ENCODE data around the gene ZP2.
"Not testable (repeated sequence)": the region's sequence is repeated elsewhere in the genome, so short reads cannot be mapped to it uniquely, and the experiment has no call there.

Gene ZP2

DNA sequence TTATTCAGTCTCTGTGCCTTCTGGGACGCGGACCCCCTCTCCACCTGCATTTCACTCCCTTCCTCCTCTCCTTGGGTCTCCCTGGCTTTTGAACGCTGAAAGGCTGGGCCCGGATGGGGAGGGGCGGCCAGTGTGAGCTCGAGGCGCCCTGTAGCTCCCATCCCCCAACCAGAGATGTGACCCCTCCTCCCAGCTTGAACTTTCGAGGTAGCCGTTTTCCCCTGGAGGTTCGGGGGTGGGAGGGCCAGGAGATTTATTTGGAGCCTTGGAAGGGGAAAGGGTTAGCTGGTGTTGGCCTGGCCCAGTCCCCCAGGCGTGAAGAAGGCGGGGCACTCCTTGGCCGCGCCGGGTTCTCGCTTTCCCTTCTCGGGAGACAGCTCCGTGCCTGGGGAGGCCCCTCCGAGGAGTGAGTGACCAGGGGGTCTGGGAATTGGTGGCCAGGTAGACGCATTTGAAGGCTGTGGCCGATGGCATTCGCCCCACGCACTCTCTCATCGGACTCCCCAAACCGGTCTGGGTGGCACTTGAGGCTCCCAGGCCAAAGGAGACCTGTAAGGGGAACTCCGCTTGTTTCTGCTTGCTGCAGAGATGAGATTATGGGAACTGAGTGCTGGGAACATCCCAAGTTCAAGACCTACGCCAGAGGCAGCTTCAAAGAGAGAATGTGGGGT, 52.0 kb downstream of the ZP2 start:
- Histone ChIP-seq H3K9me3 (ENCODE audit: control insufficient read depth, insufficient read depth, low read depth, low read length) (no peaks in the 10 kb centered on the region), H3K27me3 (ENCODE audit: control insufficient read depth, insufficient read depth, low read length) (no peaks in the 10 kb centered on the region), H3K4me1 (ENCODE audit: control insufficient read depth, insufficient read depth, low read length) (peaks cover 9% of the 10 kb centered on the region; the same call in 1 of the 2 replicates), H3K27ac (ENCODE audit: low read depth, low read length) (no peak overlapping the region), H3K9ac (ENCODE audit: low read length) (peak overlapping the region; percentile 59), H3K4me3 (ENCODE audit: low read depth, low read length) (peak overlapping the region; percentile 81), H3K36me3 (ENCODE audit: control insufficient read depth, insufficient read depth, low read length) (peaks cover 34% of the 10 kb centered on the region)

GRCh38 chr16:21158208-21159110, 52.9 kb downstream of the ZP2 start, which contains the start of gene LDAF1:
TSS of gene LDAF1 (plus strand) at chr16:21158674. CDS start at chr16:21161183, 2,509 bp downstream.
- H3K27me3 ChIP-seq (ENCODE audit: control insufficient read depth, insufficient read depth, low read length) = no peaks in the 10 kb centered on the region
- peaks cover 25% of the 10 kb centered on the region for H3K36me3 ChIP-seq (ENCODE audit: control insufficient read depth, insufficient read depth, low read length)
- H3K9me3 ChIP-seq (ENCODE audit: control insufficient read depth, insufficient read depth, low read depth, low read length) = no peaks in the 10 kb centered on the region
- no peak within 1 kb of the TSS for H3K27ac ChIP-seq (ENCODE audit: low read depth, low read length)
- H3K4me3 ChIP-seq (ENCODE audit: low read depth, low read length) = peak within 1 kb of the TSS; percentile 81
- H3K4me1 ChIP-seq (ENCODE audit: control insufficient read depth, insufficient read depth, low read length) = peaks cover 9% of the 10 kb centered on the region; the same call in 1 of the 2 replicates
- peak within 1 kb of the TSS; percentile 59 for H3K9ac ChIP-seq (ENCODE audit: low read length)

- Histone ChIP-seq H3K36me3 (ENCODE audit: control insufficient read depth, insufficient read depth, low read length) (peaks cover 16% of the 10 kb centered on the region), H3K27ac (ENCODE audit: low read depth, low read length) (no peak overlapping the region), H3K4me1 (ENCODE audit: control insufficient read depth, insufficient read depth, low read length) (peaks cover 9% of the 10 kb centered on the region; the same call in 1 of the 2 replicates), H3K27me3 (ENCODE audit: control insufficient read depth, insufficient read depth, low read length) (no peaks in the 10 kb centered on the region), H3K9me3 (ENCODE audit: control insufficient read depth, insufficient read depth, low read depth, low read length) (no peaks in the 10 kb centered on the region), H3K9ac (ENCODE audit: low read length) (no peak overlapping the region), H3K4me3 (ENCODE audit: low read depth, low read length) (no peak overlapping the region; the same call in 1 of the 2 replicates)
Observed at GRCh38 chr16:21157632-21158031, 53.7 kb downstream of the ZP2 start.

DNA sequence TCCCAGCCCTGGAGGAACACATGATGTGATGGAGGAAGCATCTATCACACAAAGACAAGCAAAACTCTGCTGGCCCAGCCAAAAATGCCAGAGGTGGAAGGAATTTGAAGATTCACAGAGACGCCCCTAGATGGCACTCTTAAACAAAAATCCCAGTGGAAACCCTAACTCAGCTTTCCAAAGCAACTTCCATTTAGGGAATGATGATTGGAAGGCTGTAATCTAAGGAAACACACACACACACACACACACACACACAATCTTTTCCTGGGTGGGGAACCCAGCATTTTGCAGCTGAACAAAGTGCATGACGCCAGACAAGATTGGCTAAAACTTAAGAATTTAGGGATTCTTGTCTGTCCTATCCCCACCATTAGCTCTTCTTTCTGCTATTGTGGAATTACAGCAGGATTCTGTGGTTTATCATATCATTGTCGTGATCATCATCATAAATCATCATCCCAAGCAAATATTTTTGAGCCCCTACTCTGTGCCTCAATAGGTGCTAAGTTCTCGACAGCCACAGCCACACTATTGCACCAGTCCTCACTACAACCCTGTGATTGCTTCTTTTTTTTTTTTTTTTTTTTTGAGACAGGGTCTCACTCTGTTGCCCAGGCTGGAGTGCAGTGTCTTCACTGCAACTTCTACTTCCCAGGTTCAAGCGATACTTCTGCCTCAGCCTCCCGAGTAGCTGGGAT, 54.5 kb downstream of the ZP2 start:
- peaks cover 9% of the 10 kb centered on the region; the same call in 1 of the 2 replicates for H3K4me1 ChIP-seq (ENCODE audit: control insufficient read depth, insufficient read depth, low read length)
- H3K9ac ChIP-seq (ENCODE audit: low read length) = no peak overlapping the region
- H3K27me3 ChIP-seq (ENCODE audit: control insufficient read depth, insufficient read depth, low read length) = no peaks in the 10 kb centered on the region
- peaks cover 11% of the 10 kb centered on the region; the same call in 1 of the 2 replicates for H3K36me3 ChIP-seq (ENCODE audit: control insufficient read depth, insufficient read depth, low read length)
- H3K4me3 ChIP-seq (ENCODE audit: low read depth, low read length) = no peak overlapping the region
- H3K27ac ChIP-seq (ENCODE audit: low read depth, low read length) = no peak overlapping the region
- no peaks in the 10 kb centered on the region for H3K9me3 ChIP-seq (ENCODE audit: control insufficient read depth, insufficient read depth, low read depth, low read length)

DNA sequence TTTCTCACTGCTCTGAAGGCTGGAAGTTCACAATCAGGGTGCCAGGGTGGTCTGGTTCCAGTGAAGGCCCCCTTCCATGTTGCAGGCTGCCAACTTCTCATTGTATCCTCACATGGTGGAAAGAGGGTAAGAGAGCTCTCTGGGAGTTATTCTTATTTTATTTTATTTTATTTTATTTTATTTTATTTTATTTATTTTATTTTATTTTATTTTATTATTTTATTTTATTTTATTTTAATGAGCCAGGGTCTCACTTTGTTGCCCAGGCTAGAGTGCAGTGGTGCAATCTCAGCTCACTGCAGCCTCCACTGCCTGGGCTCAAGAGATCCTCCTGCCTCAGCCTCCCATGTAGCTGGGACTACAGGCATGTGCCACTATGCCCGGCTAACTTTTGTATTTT, 55.4 kb downstream of the ZP2 start:
- H3K4me1 ChIP-seq (ENCODE audit: control insufficient read depth, insufficient read depth, low read length); H3K4me3 ChIP-seq (ENCODE audit: low read depth, low read length); H3K27me3 ChIP-seq (ENCODE audit: control insufficient read depth, insufficient read depth, low read length); H3K36me3 ChIP-seq (ENCODE audit: control insufficient read depth, insufficient read depth, low read length); H3K27ac ChIP-seq (ENCODE audit: low read depth, low read length); H3K9ac ChIP-seq (ENCODE audit: low read length); H3K9me3 ChIP-seq (ENCODE audit: control insufficient read depth, insufficient read depth, low read depth, low read length): not testable (repeated sequence)

DNA sequence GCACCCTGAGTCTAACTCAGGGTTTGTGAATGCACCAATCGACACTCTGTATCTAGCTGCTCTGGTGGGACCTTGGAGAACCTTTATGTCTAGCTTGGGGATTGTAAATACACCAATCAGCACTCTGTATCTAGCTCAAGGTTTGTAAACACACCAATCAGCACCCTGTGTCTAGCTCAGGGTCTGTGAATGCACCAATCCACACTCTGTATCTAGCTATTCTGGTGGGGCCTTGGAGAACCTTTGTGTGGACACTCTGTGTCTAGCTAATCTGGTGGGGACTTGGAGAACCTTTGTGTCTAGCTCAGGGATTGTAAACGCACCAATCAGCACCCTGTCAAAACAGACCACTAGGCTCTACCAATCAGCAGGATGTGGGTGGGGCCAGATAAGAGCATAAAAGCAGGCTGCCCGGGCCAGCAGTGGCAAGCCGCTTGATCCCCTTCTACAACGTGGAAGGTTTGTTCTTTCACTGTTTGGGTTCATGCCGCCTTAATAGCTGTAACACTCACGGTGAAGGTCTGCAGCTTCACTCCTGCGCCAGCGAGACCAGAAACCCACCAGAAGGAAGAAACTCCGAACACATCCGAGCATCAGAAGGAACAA, 58.1 kb downstream of the ZP2 start:
- H3K4me1 ChIP-seq (ENCODE audit: control insufficient read depth, insufficient read depth, low read length); H3K4me3 ChIP-seq (ENCODE audit: low read depth, low read length); H3K36me3 ChIP-seq (ENCODE audit: control insufficient read depth, insufficient read depth, low read length); H3K9ac ChIP-seq (ENCODE audit: low read length); H3K27ac ChIP-seq (ENCODE audit: low read depth, low read length); H3K9me3 ChIP-seq (ENCODE audit: control insufficient read depth, insufficient read depth, low read depth, low read length); H3K27me3 ChIP-seq (ENCODE audit: control insufficient read depth, insufficient read depth, low read length): not testable (repeated sequence)

DNA sequence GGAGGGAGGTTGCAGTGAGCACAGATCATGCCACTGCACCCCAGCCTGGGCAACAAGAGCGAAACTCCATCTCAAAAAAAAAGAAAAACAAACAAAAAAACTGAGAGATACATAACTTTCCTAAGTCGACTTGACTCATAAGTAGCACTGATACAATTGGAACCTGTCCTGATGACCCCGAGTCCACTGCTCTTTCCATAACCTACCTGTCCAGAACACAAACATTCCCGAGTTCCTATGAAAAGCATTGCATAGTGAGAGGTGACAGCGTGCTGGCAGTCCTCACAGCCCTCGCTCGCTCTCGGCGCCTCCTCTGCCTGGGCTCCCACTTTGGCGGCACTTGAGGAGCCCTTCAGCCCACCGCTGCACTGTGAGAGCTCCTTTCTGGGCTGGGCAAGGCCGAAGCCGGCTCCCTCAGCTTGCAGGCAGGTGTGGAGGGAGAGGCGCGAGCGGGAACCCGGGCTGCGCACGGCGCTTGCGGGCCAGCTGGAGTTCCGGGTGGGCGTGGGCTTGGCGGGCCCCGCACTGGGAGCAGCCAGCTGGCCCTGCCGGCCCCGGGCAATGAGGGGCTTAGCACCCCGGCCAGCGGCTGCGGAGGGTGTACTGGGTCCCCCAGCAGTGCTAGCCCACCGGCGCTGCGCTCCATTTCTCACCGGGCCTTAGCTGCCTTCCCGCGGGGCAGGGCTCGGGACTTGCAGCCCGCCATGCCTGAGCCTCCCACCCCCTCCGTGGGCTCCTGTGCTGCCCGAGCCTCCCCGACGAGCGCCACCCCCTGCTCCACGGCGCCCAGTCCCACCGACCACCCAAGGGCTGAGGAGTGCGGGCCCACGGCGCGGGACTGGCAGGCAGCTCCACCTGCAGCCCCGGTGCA, 59.0 kb downstream of the ZP2 start:
- H3K36me3 ChIP-seq (ENCODE audit: control insufficient read depth, insufficient read depth, low read length); H3K27me3 ChIP-seq (ENCODE audit: control insufficient read depth, insufficient read depth, low read length); H3K27ac ChIP-seq (ENCODE audit: low read depth, low read length); H3K9ac ChIP-seq (ENCODE audit: low read length); H3K9me3 ChIP-seq (ENCODE audit: control insufficient read depth, insufficient read depth, low read depth, low read length); H3K4me1 ChIP-seq (ENCODE audit: control insufficient read depth, insufficient read depth, low read length): not testable (repeated sequence)
- H3K4me3 ChIP-seq (ENCODE audit: low read depth, low read length) = peak overlapping the region; percentile 28; the same call in 1 of the 2 replicates

GRCh38 chr16:21150375-21151001, 60.9 kb downstream of the ZP2 start, which contains the start of gene DNAH3:
TSS of gene DNAH3 (minus strand) at chr16:21150846. CDS start at chr16:21150319, 527 bp downstream.
- H3K27me3 ChIP-seq (ENCODE audit: control insufficient read depth, insufficient read depth, low read length) = peaks cover under 1% of the 10 kb centered on the region; the same call in 1 of the 2 replicates
- no peaks in the 10 kb centered on the region for H3K9me3 ChIP-seq (ENCODE audit: control insufficient read depth, insufficient read depth, low read depth, low read length)
- H3K9ac ChIP-seq (ENCODE audit: low read length) = no peak within 1 kb of the TSS
- H3K4me3 ChIP-seq (ENCODE audit: low read depth, low read length) = no peak within 1 kb of the TSS
- no peak within 1 kb of the TSS for H3K27ac ChIP-seq (ENCODE audit: low read depth, low read length)
- no peaks in the 10 kb centered on the region for H3K4me1 ChIP-seq (ENCODE audit: control insufficient read depth, insufficient read depth, low read length)
- H3K36me3 ChIP-seq (ENCODE audit: control insufficient read depth, insufficient read depth, low read length) = no peaks in the 10 kb centered on the region
